Kidney epithelial cell (primary cell): ENCODE measurements around the gene VPS25. TPM values are rescaled to one million over a fixed set of nuclear protein-coding genes. Genes with fewer than 3 reads are reported as not detected.
"Not testable (repeated sequence)": the region's sequence is repeated elsewhere in the genome, so short reads cannot be mapped to it uniquely, and the experiment has no call there.

ENCODE experiments used
- DNase-seq: peaks from one replicate; pipeline ENCODE4 v3.0.0-alpha.2; 2010; ENCODE audit warnings: low read depth
- H3K27me3 ChIP-seq: 2 replicates; pipeline ENCODE4 v1.6.0; 2011; ENCODE audit warnings: low read length; ENCODE audit not compliant: control insufficient read depth, insufficient read depth
- H3K36me3 ChIP-seq: 2 replicates; pipeline ENCODE4 v1.5.1; 2011; ENCODE audit warnings: low read length; ENCODE audit not compliant: control insufficient read depth, insufficient read depth
- H3K4me3 ChIP-seq: 2 replicates; pipeline ENCODE4 v1.5.1; 2011; ENCODE audit warnings: low read depth, mild to moderate bottlenecking, control low read depth, low read length
- total RNA-seq: library from RNA; depleted of rRNA; stranded (reverse); fragments of >200 nt; gene quantifications from 2 replicates; pipeline ENCODE4 v1.2.3, GENCODE V29; 2015
- TF ChIP-seq, protein P1 (sequence below): IDR thresholded peaks from 2 replicates; pipeline ENCODE4 v1.5.1; 2011; ENCODE audit warnings: mild to moderate bottlenecking, moderate library complexity, low read length, control low read depth, inconsistent platforms; ENCODE audit not compliant: insufficient read depth, poor library complexity, severe bottlenecking

VPS25 gene
- total RNA-seq, 1 donor from 2014 or later: 144 TPM

- Histone ChIP-seq H3K4me3 (no peak overlapping the region), H3K36me3 (no peaks in the 10 kb centered on the region), H3K27me3 (peaks cover 10% of the 10 kb centered on the region)
- TF ChIP-seq, protein P1, sequence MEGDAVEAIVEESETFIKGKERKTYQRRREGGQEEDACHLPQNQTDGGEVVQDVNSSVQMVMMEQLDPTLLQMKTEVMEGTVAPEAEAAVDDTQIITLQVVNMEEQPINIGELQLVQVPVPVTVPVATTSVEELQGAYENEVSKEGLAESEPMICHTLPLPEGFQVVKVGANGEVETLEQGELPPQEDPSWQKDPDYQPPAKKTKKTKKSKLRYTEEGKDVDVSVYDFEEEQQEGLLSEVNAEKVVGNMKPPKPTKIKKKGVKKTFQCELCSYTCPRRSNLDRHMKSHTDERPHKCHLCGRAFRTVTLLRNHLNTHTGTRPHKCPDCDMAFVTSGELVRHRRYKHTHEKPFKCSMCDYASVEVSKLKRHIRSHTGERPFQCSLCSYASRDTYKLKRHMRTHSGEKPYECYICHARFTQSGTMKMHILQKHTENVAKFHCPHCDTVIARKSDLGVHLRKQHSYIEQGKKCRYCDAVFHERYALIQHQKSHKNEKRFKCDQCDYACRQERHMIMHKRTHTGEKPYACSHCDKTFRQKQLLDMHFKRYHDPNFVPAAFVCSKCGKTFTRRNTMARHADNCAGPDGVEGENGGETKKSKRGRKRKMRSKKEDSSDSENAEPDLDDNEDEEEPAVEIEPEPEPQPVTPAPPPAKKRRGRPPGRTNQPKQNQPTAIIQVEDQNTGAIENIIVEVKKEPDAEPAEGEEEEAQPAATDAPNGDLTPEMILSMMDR: no peak
- DNase-seq: no peak
Observed at GRCh38 chr17:42766124-42766523, 7.1 kb upstream of the VPS25 start.

- Histone ChIP-seq H3K27me3 (no peaks in the 10 kb centered on the region), H3K4me3 (no peak overlapping the region), H3K36me3 (no peaks in the 10 kb centered on the region)
- TF ChIP-seq, protein P1: no peak
- no peak for DNase-seq
Observed at GRCh38 chr17:42767512-42767911, 5.7 kb upstream of the VPS25 start.

DNA sequence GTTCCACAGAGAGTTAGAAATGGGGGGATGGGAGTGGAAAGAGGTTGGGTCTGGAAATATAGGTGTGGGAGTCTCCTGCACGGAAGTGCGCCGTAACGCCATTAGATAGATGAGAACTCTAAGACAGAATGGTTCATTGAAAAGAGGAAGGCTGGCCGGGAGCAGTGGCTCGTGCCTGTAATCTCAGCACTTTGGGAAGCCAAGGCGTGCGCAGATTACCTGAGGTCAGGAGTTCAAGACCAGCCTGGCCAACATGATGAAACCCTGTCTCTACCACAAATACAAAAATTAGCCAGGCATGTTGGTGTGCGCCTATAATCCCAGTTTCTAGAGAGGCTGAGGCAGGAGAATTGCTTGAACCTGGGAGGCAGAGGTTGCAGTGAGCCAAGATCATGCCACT is 5.2 kb upstream of the VPS25 start:
- H3K4me3 ChIP-seq, H3K27me3 ChIP-seq, H3K36me3 ChIP-seq, DNase-seq: not testable (repeated sequence)

DNA sequence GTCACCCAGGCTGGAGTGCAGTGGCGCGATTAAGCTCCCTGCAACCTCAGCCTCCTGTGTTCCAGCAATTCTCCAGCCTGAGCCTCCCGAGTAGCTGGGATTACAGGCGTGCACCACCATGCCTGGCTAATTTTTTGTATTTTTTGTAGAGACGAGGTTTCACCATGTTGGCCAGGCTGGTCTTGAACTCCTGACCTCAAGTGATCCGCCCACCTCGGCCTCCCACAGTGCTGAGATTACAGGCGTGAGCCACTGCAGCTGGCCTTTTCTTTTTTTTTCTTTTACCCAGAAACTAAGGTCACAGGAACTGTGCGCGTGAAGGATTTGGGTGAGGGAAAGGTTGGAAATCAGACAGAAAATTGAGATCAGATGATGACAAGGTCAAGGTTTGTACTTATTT is 3.3 kb upstream of the VPS25 start:
- not testable (repeated sequence) for H3K27me3 ChIP-seq, H3K4me3 ChIP-seq, DNase-seq, H3K36me3 ChIP-seq

GRCh38 chr17:42772945-42773289 is 332 bp upstream of the VPS25 start:
- no peaks in the 10 kb centered on the region for H3K27me3 ChIP-seq
- DNase-seq: no peak
- TF ChIP-seq, protein P1: no peak
- H3K4me3 ChIP-seq: peak overlapping the region; percentile 69
- H3K36me3 ChIP-seq: peaks cover 3% of the 10 kb centered on the region

DNA sequence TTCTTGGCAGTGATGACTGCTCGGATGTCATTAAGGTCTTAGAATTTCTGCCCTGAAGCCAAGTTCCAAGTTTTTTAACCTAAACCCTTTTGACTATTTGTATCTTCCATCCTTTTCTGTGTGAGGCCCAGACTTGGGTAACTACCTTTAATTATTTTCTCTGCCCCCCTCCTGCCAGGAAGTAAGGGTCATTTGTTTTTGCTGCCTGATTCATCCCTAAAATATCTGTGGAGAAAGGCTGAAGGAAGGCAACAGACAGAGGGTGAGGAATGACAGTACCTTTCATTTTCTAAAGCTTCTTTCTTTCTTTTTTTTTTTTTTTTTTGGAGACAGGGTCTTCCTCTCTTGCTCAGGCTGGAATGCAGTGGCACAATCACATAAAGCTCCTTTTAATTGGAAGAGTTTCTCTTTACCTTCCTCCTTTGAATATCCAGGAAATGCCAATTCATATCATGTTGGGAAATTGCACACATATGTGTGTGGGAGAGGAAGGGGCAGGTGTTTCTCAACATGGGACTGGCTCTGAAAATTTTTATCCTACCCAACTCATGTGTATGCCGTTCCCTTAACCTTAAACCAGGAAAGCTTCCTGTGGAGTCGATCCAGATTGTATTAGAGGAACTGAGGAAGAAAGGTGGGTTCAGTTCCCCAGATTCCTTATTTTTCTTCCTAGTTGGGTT is 957 bp downstream of the VPS25 start:
- Histone ChIP-seq H3K4me3 (peak overlapping the region; percentile 69), H3K36me3 (peaks cover 3% of the 10 kb centered on the region), H3K27me3 (no peaks in the 10 kb centered on the region)
- TF ChIP-seq, protein P1: no peak
- DNase-seq: no peak

- peaks cover 3% of the 10 kb centered on the region for H3K36me3 ChIP-seq
- no peak for DNase-seq
- H3K27me3 ChIP-seq: no peaks in the 10 kb centered on the region
- no peak overlapping the region for H3K4me3 ChIP-seq
- TF ChIP-seq, protein P1: peak; percentile 2
Observed at GRCh38 chr17:42775534-42776098, 2.4 kb downstream of the VPS25 start.
